GM23338 (cell line): Measurements from ENCODE around the gene PLCXD3. TPM values are rescaled to one million over a fixed set of nuclear protein-coding genes. Genes with fewer than 3 reads are reported as not detected.
A peak's percentile ranks its signal among the peaks of the same experiment; 100 is the strongest.

Experiments
- ATAC-seq: fragments of 200-7000 bp; cut with Tn5 transposase; 3 replicates; pipeline ENCODE4 v1.9.1; 2020
- DNase-seq: peaks from one replicate; pipeline ENCODE4 v3.0.0-alpha.2; 2015; ENCODE audit warnings: low spot score
- H2AFZ ChIP-seq: fragments of 200-600 bp; sonication (generic); 2 replicates; pipeline ENCODE4 v1.8.0; 2016; ENCODE audit warnings: antibody characterized with exemption, mild to moderate bottlenecking, moderate library complexity
- H3F3A ChIP-seq: fragments of 200-600 bp; sonication (generic); replicated peaks from 2 replicates; pipeline ENCODE4 v1.8.0; 2017; ENCODE audit warnings: antibody characterized with exemption, mixed run types, low read depth
- H3K27ac ChIP-seq: fragments of 200-600 bp; sonication (generic); 2 replicates; pipeline ENCODE4 v1.6.1; 2016; ENCODE audit warnings: low read depth
- H3K27me3 ChIP-seq: fragments of 200-600 bp; sonication (generic); 2 replicates; pipeline ENCODE4 v1.8.0; 2016; ENCODE audit warnings: mild to moderate bottlenecking, mixed run types, moderate library complexity; ENCODE audit not compliant: insufficient read depth
- H3K36me3 ChIP-seq: fragments of 200-600 bp; sonication (generic); 2 replicates; pipeline ENCODE4 v1.8.0; 2016; ENCODE audit warnings: mild to moderate bottlenecking; ENCODE audit not compliant: insufficient read depth
- H3K4me1 ChIP-seq: fragments of 200-600 bp; sonication (generic); 2 replicates; pipeline ENCODE4 v1.8.0; 2016; ENCODE audit warnings: mild to moderate bottlenecking, moderate library complexity; ENCODE audit not compliant: insufficient read depth
- H3K4me2 ChIP-seq: fragments of 200-600 bp; sonication (generic); 2 replicates; pipeline ENCODE4 v1.7.1; 2017; ENCODE audit warnings: mixed run types
- H3K4me3 ChIP-seq: fragments of 200-600 bp; sonication (generic); 2 replicates; pipeline ENCODE4 v1.6.1; 2016; ENCODE audit warnings: mixed run types
- H3K79me2 ChIP-seq: fragments of 200-600 bp; sonication (generic); replicated peaks from 2 replicates; pipeline ENCODE4 v1.8.0; 2017; ENCODE audit warnings: mild to moderate bottlenecking; ENCODE audit not compliant: insufficient read depth
- H3K9me2 ChIP-seq: fragments of 200-600 bp; sonication (generic); 2 replicates; pipeline ENCODE4 v1.8.0; 2017; ENCODE audit not compliant: insufficient read depth
- H4K20me1 ChIP-seq: fragments of 200-600 bp; sonication (generic); replicated peaks from 2 replicates; pipeline ENCODE4 v1.8.0; 2017; ENCODE audit warnings: mild to moderate bottlenecking; ENCODE audit not compliant: insufficient read depth
- H3K27ac Mint-ChIP-seq: 2 replicates; pipeline ENCODE4 v1.8.0; 2020; ENCODE audit warnings: inconsistent platforms, mild to moderate bottlenecking, moderate library complexity, mixed read lengths
- H3K27me3 Mint-ChIP-seq: 3 replicates; pipeline ENCODE4 v1.8.0; 2022; ENCODE audit warnings: low read depth, mild to moderate bottlenecking, moderate library complexity, mixed read lengths, inconsistent platforms; ENCODE audit not compliant: insufficient read depth, poor library complexity
- H3K36me3 Mint-ChIP-seq: 3 replicates; pipeline ENCODE4 v1.8.0; 2021; ENCODE audit warnings: low read depth, mild to moderate bottlenecking, inconsistent platforms, moderate library complexity, mixed read lengths
- H3K4me1 Mint-ChIP-seq: 3 replicates; pipeline ENCODE4 v1.8.0; 2020; ENCODE audit warnings: mild to moderate bottlenecking, inconsistent platforms, mixed read lengths
- H3K4me3 Mint-ChIP-seq: 3 replicates; pipeline ENCODE4 v1.8.0; 2021; ENCODE audit warnings: moderate library complexity, mild to moderate bottlenecking, inconsistent platforms, mixed read lengths
- H3K9me3 Mint-ChIP-seq: 3 replicates; pipeline ENCODE4 v1.8.0; 2020; ENCODE audit warnings: moderate library complexity, mild to moderate bottlenecking, inconsistent platforms, mixed read lengths
- CREB1 ChIP-seq: fragments of 250-450 bp; sonication (Bioruptor Pico); IDR thresholded peaks from 2 replicates; pipeline ENCODE4 v1.5.0; 2020; ENCODE audit warnings: low read depth, mild to moderate bottlenecking, moderate library complexity
- CTCF ChIP-seq, 2 experiments: fragments of 200-600 bp in 1 of 2; sonication (generic) in 1 of 2; conservative IDR thresholded peaks; 2 replicates each; pipeline versions ENCODE4 v1.5.1 to v1.6.1; 2016 to 2017; ENCODE audit warnings: antibody characterized with exemption in 2 of 2, low read depth in 2 of 2, mild to moderate bottlenecking in 2 of 2, moderate library complexity in 1 of 2
- EZH2phosphoT487 ChIP-seq: fragments of 200-600 bp; sonication (generic); IDR thresholded peaks from one replicate; pipeline ENCODE4 v1.8.1; 2018; ENCODE audit warnings: antibody characterized with exemption; ENCODE audit not compliant: unreplicated experiment
- JUNB ChIP-seq: IDR thresholded peaks from one replicate; pipeline ENCODE4 v1.6.1; 2016; ENCODE audit warnings: antibody characterized with exemption; ENCODE audit not compliant: unreplicated experiment
- NANOG ChIP-seq: IDR thresholded peaks from 2 replicates; pipeline ENCODE4 v1.6.1; 2016; ENCODE audit warnings: antibody characterized with exemption, borderline replicate concordance
- REST ChIP-seq: IDR thresholded peaks from one replicate; pipeline ENCODE4 v1.6.1; 2018; ENCODE audit warnings: antibody characterized with exemption; ENCODE audit not compliant: unreplicated experiment
- STAT1 ChIP-seq: IDR thresholded peaks from one replicate; pipeline ENCODE4 v1.6.1; 2016; ENCODE audit warnings: antibody characterized with exemption; ENCODE audit not compliant: unreplicated experiment
- ZNF114 ChIP-seq: fragments of 250-450 bp; sonication (Bioruptor Pico); IDR thresholded peaks from 2 replicates; pipeline ENCODE4 v1.5.0; 2020; ENCODE audit warnings: mild to moderate bottlenecking, moderate library complexity
- ZNF331 ChIP-seq: fragments of 250-450 bp; sonication (Bioruptor Pico); IDR thresholded peaks from 2 replicates; pipeline ENCODE4 v1.5.0; 2020; ENCODE audit warnings: low read depth, mild to moderate bottlenecking, moderate library complexity
- ZNF462 ChIP-seq: fragments of 250-450 bp; sonication (Bioruptor Pico); IDR thresholded peaks from 2 replicates; pipeline ENCODE4 v1.5.0; 2020; ENCODE audit warnings: mild to moderate bottlenecking, moderate library complexity
- polyA plus RNA-seq: library from polyadenylated mRNA; unstranded; fragments of >200 nt; fragmentation: Nextera tagmentation; extraction: Ambion mirVana; gene quantifications from 2 replicates; pipeline ENCODE4 v1.2.1, GENCODE V29; 2016
- total RNA-seq: library from RNA; depleted of rRNA; stranded (reverse); fragments of >200 nt; shearing (Covaris generic); gene quantifications from 2 replicates; pipeline ENCODE4 v1.2.3, GENCODE V29; 2014

Gene PLCXD3
- total and polyA plus RNA-seq, 2 experiments from 2014 or later: 0.03 TPM

- Mint-ChIP-seq H3K9me3 (no peaks in the 10 kb centered on the region), H3K4me3 (no peak overlapping the region), H3K27ac (no peak overlapping the region; the same call in 1 of the 2 replicates), H3K36me3 (no peaks in the 10 kb centered on the region), H3K4me1 (peaks cover 29% of the 10 kb centered on the region), H3K27me3 (no peaks in the 10 kb centered on the region)
- Histone ChIP-seq H3K36me3 (no peaks in the 10 kb centered on the region), H3K4me1 (peaks cover 29% of the 10 kb centered on the region), H4K20me1 (no peaks in the 10 kb centered on the region), H2AFZ (peak overlapping the region; percentile 69; the same call in 1 of the 2 replicates), H3K4me2 (no peak overlapping the region), H3K79me2 (no peaks in the 10 kb centered on the region), H3K9me2 (no peaks in the 10 kb centered on the region), H3K27me3 (no peaks in the 10 kb centered on the region), H3K4me3 (no peak overlapping the region), H3F3A (no peaks in the 10 kb centered on the region), H3K27ac (no peak overlapping the region)
- no peak for DNase-seq
- no peak for ATAC-seq
- TF ChIP-seq ZNF331 (CRISPR knock-in tag) (no peak), JUNB (no peak), REST (no peak), NANOG (no peak), STAT1 (no peak), ZNF114 (CRISPR knock-in tag) (no peak)
Measured at GRCh38 chr5:41281215-41281810, 229.1 kb downstream of the PLCXD3 start.

GRCh38 chr5:41279040-41279439 is 231.4 kb downstream of the PLCXD3 start:
- ATAC-seq: no peak
- H3K4me1 Mint-ChIP-seq: peaks cover 10% of the 10 kb centered on the region
- TF ChIP-seq NANOG: no peak
- no peak for TF ChIP-seq CREB1 (CRISPR knock-in tag)
- TF ChIP-seq ZNF331 (CRISPR knock-in tag): no peak
- TF ChIP-seq ZNF114 (CRISPR knock-in tag): no peak
- TF ChIP-seq CTCF (conservative IDR thresholded peaks at IDR 0.05; ENCODE audit: low read depth in 2 of 2): no peak
- TF ChIP-seq ZNF462 (CRISPR knock-in tag): no peak
- no peak for TF ChIP-seq EZH2phosphoT487
- TF ChIP-seq JUNB: no peak

More at GRCh38 chr5:41279040-41279439, 231.4 kb downstream of the PLCXD3 start:
- no peak overlapping the region for H3K27ac Mint-ChIP-seq
- H3K79me2 ChIP-seq: no peaks in the 10 kb centered on the region
- no peak overlapping the region for H3K4me3 ChIP-seq
- no peak overlapping the region for H3K27ac ChIP-seq
- no peaks in the 10 kb centered on the region for H3F3A ChIP-seq
- H3K4me3 Mint-ChIP-seq: no peak overlapping the region
- H3K4me2 ChIP-seq: no peak overlapping the region
- no peaks in the 10 kb centered on the region for H3K36me3 Mint-ChIP-seq
- no peaks in the 10 kb centered on the region for H4K20me1 ChIP-seq
- no peak overlapping the region for H2AFZ ChIP-seq
- no peaks in the 10 kb centered on the region for H3K9me3 Mint-ChIP-seq
- H3K9me2 ChIP-seq: no peaks in the 10 kb centered on the region
- H3K27me3 Mint-ChIP-seq: no peaks in the 10 kb centered on the region
- H3K27me3 ChIP-seq: no peaks in the 10 kb centered on the region
- peaks cover 11% of the 10 kb centered on the region for H3K4me1 ChIP-seq
- DNase-seq: no peak
- H3K36me3 ChIP-seq: no peaks in the 10 kb centered on the region
